H1 (cell line): ENCODE data around the gene KLRK1. TPM values are rescaled to one million over a fixed set of nuclear protein-coding genes. Genes with fewer than 3 reads are reported as not detected.
A peak's percentile ranks its signal among the peaks of the same experiment; 100 is the strongest.

Source experiments
- CTCF ChIA-PET: fragments of 300-600 bp; sonication (Branson Sonifier 250); formaldehyde crosslinking; loops from one replicate; lab custom pipeline; 2021; ENCODE audit not compliant: partially characterized antibody; lab: Charles Lee
- POLR2A ChIA-PET: fragments of 300-600 bp; sonication (Branson Sonifier 250); formaldehyde crosslinking; loops from one replicate; lab custom pipeline; 2021; ENCODE audit warnings: inconsistent platforms; ENCODE audit not compliant: partially characterized antibody; lab: Charles Lee
- DNase-seq, 2 experiments: peaks; one replicate each; pipeline versions ENCODE4 v3.0.0 to v3.0.0-alpha.2; 2010 to 2022; ENCODE audit warnings: low spot score in 2 of 2, low read depth in 1 of 2, mixed read lengths in 1 of 2
- FAIRE-seq: peaks from 2 replicates; lab custom pipeline; 2011; peaks lifted over from hg19 to GRCh38; lab: Jason Lieb, UNC
- H2AFZ ChIP-seq: 2 replicates; pipeline ENCODE4 v1.8.1; 2012; ENCODE audit warnings: low read length, inconsistent platforms
- H2AK5ac ChIP-seq: 2 replicates; pipeline ENCODE4 v1.6.1; 2013; ENCODE audit warnings: low read depth, low read length
- H2BK120ac ChIP-seq: replicated peaks from 2 replicates; pipeline ENCODE3; 2013; ENCODE audit warnings: low read depth, low read length, inconsistent platforms
- H2BK12ac ChIP-seq: 2 replicates; pipeline ENCODE4 v1.6.1; 2013; ENCODE audit warnings: low read depth, low read length
- H2BK15ac ChIP-seq: 2 replicates; pipeline ENCODE4 v1.6.1; 2013; ENCODE audit warnings: low read length
- H2BK20ac ChIP-seq: 2 replicates; pipeline ENCODE4 v1.6.1; 2013; ENCODE audit warnings: low read length
- H2BK5ac ChIP-seq: 2 replicates; pipeline ENCODE4 v1.6.1; 2013; ENCODE audit warnings: low read depth, low read length
- H3K14ac ChIP-seq: 2 replicates; pipeline ENCODE4 v1.6.1; 2013; ENCODE audit warnings: inconsistent platforms; ENCODE audit not compliant: insufficient read length
- H3K18ac ChIP-seq: 2 replicates; pipeline ENCODE4 v1.6.1; 2013; ENCODE audit warnings: low read length; ENCODE audit errors: extremely low read depth
- H3K23ac ChIP-seq: 2 replicates; pipeline ENCODE4 v1.6.1; 2013; ENCODE audit warnings: inconsistent platforms; ENCODE audit not compliant: insufficient read length
- H3K23me2 ChIP-seq: 2 replicates; pipeline ENCODE4 v1.6.1; 2013; ENCODE audit warnings: low read depth, low read length
- H3K27ac ChIP-seq: 2 replicates; pipeline ENCODE4 v1.6.1; 2011; ENCODE audit warnings: low read depth, low read length, inconsistent platforms
- H3K27me3 ChIP-seq, 4 experiments: replicated peaks in 1 of 4; 1 replicate in 1 of 4; 2 replicates in 3 of 4; pipeline versions ENCODE4 v1.6.1 to v1.8.1; 2011 to 2013; ENCODE audit warnings: low read length in 3 of 4, mild to moderate bottlenecking in 3 of 4, inconsistent platforms in 2 of 4, mixed read lengths in 2 of 4, moderate library complexity in 1 of 4; ENCODE audit not compliant: control insufficient read depth in 3 of 4, insufficient read depth in 3 of 4; ENCODE audit errors: extremely low read depth in 1 of 4
- H3K36me3 ChIP-seq, 4 experiments: 2 replicates each; pipeline versions ENCODE4 v1.6.1 to v1.8.1; 2011 to 2013; ENCODE audit warnings: mild to moderate bottlenecking in 4 of 4, low read length in 3 of 4, moderate library complexity in 2 of 4, control low read depth in 1 of 4, inconsistent platforms in 1 of 4; ENCODE audit not compliant: insufficient read depth in 4 of 4, control insufficient read depth in 2 of 4
- H3K4ac ChIP-seq: replicated peaks from 2 replicates; pipeline ENCODE3; 2013; ENCODE audit warnings: low read length, low read depth, mixed read lengths, inconsistent platforms; ENCODE audit not compliant: insufficient read length
- H3K4me1 ChIP-seq, 4 experiments: replicated peaks in 1 of 4; 1 replicate in 1 of 4; 2 replicates in 3 of 4; pipeline versions ENCODE4 v1.6.1 to v1.8.1; 2011 to 2013; ENCODE audit warnings: low read length in 3 of 4, inconsistent platforms in 2 of 4, mixed read lengths in 1 of 4; ENCODE audit not compliant: insufficient read depth in 4 of 4, control insufficient read depth in 3 of 4
- H3K4me2 ChIP-seq, 2 experiments: 2 replicates each; pipeline versions ENCODE4 v1.6.1 to v1.8.1; 2011 to 2013; ENCODE audit warnings: low read depth in 2 of 2, low read length in 2 of 2, control low read depth in 1 of 2, inconsistent platforms in 1 of 2, mild to moderate bottlenecking in 1 of 2; ENCODE audit not compliant: insufficient read depth in 1 of 2
- H3K4me3 ChIP-seq, 4 experiments: fragments of 200-600, 300-600 bp in 1 of 4; sonication (generic), shearing (Covaris generic), sonication (Bioruptor Twin) in 1 of 4; 2 replicates each; pipeline versions ENCODE4 v1.5.1 to v1.8.1; 2011 to 2016; ENCODE audit warnings: low read length in 4 of 4, low read depth in 3 of 4, control low read depth in 2 of 4, inconsistent platforms in 2 of 4, mild to moderate bottlenecking in 2 of 4, mixed read lengths in 1 of 4, moderate library complexity in 1 of 4; ENCODE audit not compliant: insufficient read depth in 2 of 4; ENCODE audit errors: extremely low read depth in 1 of 4
- H3K56ac ChIP-seq: replicated peaks from 2 replicates; pipeline ENCODE3; 2013; ENCODE audit warnings: low read depth, mild to moderate bottlenecking, mixed read lengths, low read length, inconsistent platforms; ENCODE audit not compliant: insufficient read length
- H3K79me1 ChIP-seq: 2 replicates; pipeline ENCODE4 v1.6.1; 2013; ENCODE audit warnings: low read depth, low read length, control low read depth
- H3K79me2 ChIP-seq, 2 experiments: 2 replicates each; pipeline versions ENCODE4 v1.6.1 to v1.8.1; 2012 to 2013; ENCODE audit warnings: low read length in 2 of 2, mild to moderate bottlenecking in 2 of 2, inconsistent platforms in 1 of 2; ENCODE audit not compliant: insufficient read depth in 2 of 2, control insufficient read depth in 1 of 2
- H3K9ac ChIP-seq, 4 experiments: replicated peaks in 1 of 4; 1 replicate in 1 of 4; 2 replicates in 3 of 4; pipeline versions ENCODE4 v1.6.1 to v1.8.1; 2011 to 2013; ENCODE audit warnings: low read depth in 3 of 4, low read length in 3 of 4, control low read depth in 2 of 4, mild to moderate bottlenecking in 2 of 4, moderate library complexity in 2 of 4, inconsistent platforms in 1 of 4; ENCODE audit errors: extremely low read depth in 1 of 4
- H3K9me3 ChIP-seq, 2 experiments: 2 replicates each; pipeline versions ENCODE4 v1.6.1 to v1.8.1; 2012 to 2013; ENCODE audit warnings: mild to moderate bottlenecking in 2 of 2, moderate library complexity in 2 of 2, control low read depth in 1 of 2, inconsistent platforms in 1 of 2, low read depth in 1 of 2, low read length in 1 of 2, mixed read lengths in 1 of 2; ENCODE audit not compliant: insufficient read depth in 2 of 2
- H4K20me1 ChIP-seq, 2 experiments: replicated peaks in 1 of 2; 2 replicates each; pipeline versions ENCODE3 to v1.8.1; 2011 to 2013; ENCODE audit warnings: inconsistent platforms in 2 of 2, low read length in 2 of 2, mild to moderate bottlenecking in 1 of 2; ENCODE audit not compliant: insufficient read depth in 2 of 2, control insufficient read depth in 1 of 2
- H4K5ac ChIP-seq: 2 replicates; pipeline ENCODE4 v1.6.1; 2013; ENCODE audit warnings: low read length, low read depth, mixed read lengths, inconsistent platforms; ENCODE audit not compliant: insufficient read length
- H4K8ac ChIP-seq: 2 replicates; pipeline ENCODE4 v1.8.0; 2013; ENCODE audit warnings: mild to moderate bottlenecking, moderate library complexity, low read length, inconsistent platforms; ENCODE audit not compliant: insufficient read depth; ENCODE audit errors: extremely low read depth
- H4K91ac ChIP-seq: replicated peaks from 2 replicates; pipeline ENCODE3; 2013; ENCODE audit warnings: low read length, mixed read lengths, inconsistent platforms; ENCODE audit not compliant: insufficient read length
- CREB1 ChIP-seq: IDR thresholded peaks from 2 replicates; pipeline ENCODE4 v1.6.1; 2012; ENCODE audit warnings: inconsistent platforms
- whole genome bisulfite sequencing, 2 experiments: shearing (Covaris generic) in 1 of 2; methylation state at CpG; one replicate each; pipeline versions ENCODE4 v1.1.6 to v1.1.7; 2013 to 2015; ENCODE audit warnings: low lambda C conversion rate in 2 of 2, mixed read lengths in 2 of 2, inconsistent platforms in 1 of 2, low coverage in 1 of 2, missing lambda C conversion rate in 1 of 2; ENCODE audit not compliant: insufficient replicate concordance in 2 of 2, insufficient coverage in 1 of 2, insufficient read length in 1 of 2; ENCODE audit errors: extremely low coverage in 1 of 2, missing lambda C conversion rate in 1 of 2; 5-methylcytosine and 5-hydroxymethylcytosine counted together
- polyA plus RNA-seq, 7 experiments: library from polyadenylated mRNA; depleted of rRNA in 3 of 7; stranded (reverse) in 5 of 7; unstranded in 2 of 7; fragments of >200 nt in 5 of 7; fragments of 200-250 nt in 2 of 7; gene quantifications; 1 replicate in 5 of 7; 2 replicates in 1 of 7; 4 replicates in 1 of 7; pipeline versions ENCODE4 v1.2.1 to v1.2.3, GENCODE V29; 2011 to 2013; ENCODE audit warnings: missing spikeins in 2 of 7, mixed read lengths in 2 of 7
- total RNA-seq: library from RNA; stranded (reverse); fragmentation: NEBNext Ultra II Directional; extraction: Animal tissue kit (Norgen Biotek cat#: 25700); gene quantifications from 2 replicates; pipeline ENCODE4 v1.2.1, GENCODE V29; 2021

The KLRK1 gene
- total and polyA plus RNA-seq, 2 of the 8 experiments (the other 6 are each of a cell fraction or from before 2014, with no cell fraction given): not detected

GRCh38 chr12:10362325-10362724 lies 27.5 kb downstream of the KLRK1 start:
- H3K27me3 ChIP-seq: no peaks in the 10 kb centered on the region
- no peak overlapping the region for H3K27ac ChIP-seq
- H3K4ac ChIP-seq: no peak overlapping the region
- H2BK20ac ChIP-seq: no peak overlapping the region; the same call in 1 of the 2 replicates
- FAIRE-seq (no peak), DNase-seq (no peak)
- H3K79me1 ChIP-seq: no peaks in the 10 kb centered on the region
- H3K14ac ChIP-seq: no peak overlapping the region
- no peak overlapping the region for H3K18ac ChIP-seq
- no peak for TF ChIP-seq CREB1
- TF ChIP-seq, all 59 proteins: peak for 0
- no peaks in the 10 kb centered on the region for H3K36me3 ChIP-seq
- H4K8ac ChIP-seq: no peak overlapping the region
- H3K4me1 ChIP-seq: peaks cover 14 to 33% (median 20%) of the 10 kb centered on the region in 4 experiments; a peak in 6 of 7 replicates
- peaks cover 5% of the 10 kb centered on the region for H3K23me2 ChIP-seq
- no peak overlapping the region for H3K4me3 ChIP-seq
- H2AK5ac ChIP-seq: no peak overlapping the region
- ChIA-PET CTCF (no interaction called here), POLR2A (no interaction called here)
- no peak overlapping the region for H3K56ac ChIP-seq
- no peak overlapping the region for H4K5ac ChIP-seq
- no peaks in the 10 kb centered on the region for H3K79me2 ChIP-seq
- H3K9ac ChIP-seq: no peak overlapping the region
- H3K23ac ChIP-seq: no peak overlapping the region
- H2BK5ac ChIP-seq: no peak overlapping the region
- H3K9me3 ChIP-seq: peaks cover 0 to under 1% of the 10 kb centered on the region in 2 experiments; a peak in 2 of 4 replicates
- no peak overlapping the region for H2BK120ac ChIP-seq
- no peak overlapping the region for H4K91ac ChIP-seq
- H3K4me2 ChIP-seq: no peak overlapping the region; a peak in 1 of 4 replicates
- no peak overlapping the region for H2BK12ac ChIP-seq
- 65% methylated on average over 3 of the region's 3 CpGs; no CpG with 5 or more reads in 1 of the 2 experiments for WGBS, 2 experiments
- no peaks in the 10 kb centered on the region for H4K20me1 ChIP-seq
- no peak overlapping the region for H2BK15ac ChIP-seq
- 0 out of 2 replicates have a peak overlapping the region, but pooled peaks have one; percentile 65 for H2AFZ ChIP-seq
